K562 (cell line): ENCODE results near the gene IL21. TPM values are rescaled to one million over a fixed set of nuclear protein-coding genes. Genes with fewer than 3 reads are reported as not detected.

Experiments used
- ATF4 ChIP-seq: fragments of 450-650 bp; formaldehyde crosslinking; IDR thresholded peaks from 2 replicates; pipeline ENCODE4 v1.4.0; 2022; ENCODE audit warnings: mild to moderate bottlenecking, moderate library complexity
- BACH1 ChIP-seq: fragments of 200-800 bp; sonication (Bioruptor generic); IDR thresholded peaks from 2 replicates; pipeline ENCODE4 v1.6.1; 2016; ENCODE audit warnings: missing genetic modification characterization, missing compliant biosample characterization
- CBX3 ChIP-seq, 2 experiments: IDR thresholded peaks; 1 replicate in 1 of 2; 2 replicates in 1 of 2; pipeline ENCODE4 v1.6.1; 2012; ENCODE audit warnings: inconsistent platforms in 2 of 2, low read length in 2 of 2, borderline replicate concordance in 1 of 2, control low read depth in 1 of 2
- CTBP1 ChIP-seq: fragments of 450-650 bp; IDR thresholded peaks from 2 replicates; pipeline ENCODE4 v1.6.1; 2016; ENCODE audit warnings: borderline replicate concordance
- DPF2 ChIP-seq: fragments of 450-650 bp; IDR thresholded peaks from 2 replicates; pipeline ENCODE4 v1.6.1; 2016
- GATA2 ChIP-seq: sonication (generic); formaldehyde crosslinking; IDR thresholded peaks from 2 replicates; pipeline ENCODE4 v1.4.0; 2020; ENCODE audit warnings: mild to moderate bottlenecking, missing genetic modification reagents
- LARP7 ChIP-seq: fragments of 450-650 bp; IDR thresholded peaks from 2 replicates; pipeline ENCODE4 v1.6.1; 2016
- MAZ ChIP-seq, 2 experiments: fragments of 450-650 bp in 1 of 2; sonication (generic) in 1 of 2; formaldehyde crosslinking; IDR thresholded peaks in 1 of 2; conservative IDR thresholded peaks in 1 of 2; 2 replicates each; pipeline versions ENCODE4 v1.4.0 to v1.5.0; 2020; ENCODE audit warnings: mild to moderate bottlenecking in 1 of 2, missing genetic modification reagents in 1 of 2
- NFATC3 ChIP-seq: fragments of 450-650 bp; IDR thresholded peaks from 2 replicates; pipeline ENCODE4 v1.6.1; 2017; ENCODE audit warnings: mild to moderate bottlenecking
- PRPF4 ChIP-seq: fragments of 200-400 bp; formaldehyde crosslinking; IDR thresholded peaks from one replicate; pipeline ENCODE4 v1.6.1; 2017; ENCODE audit warnings: low read length, low read depth, mild to moderate bottlenecking; ENCODE audit not compliant: insufficient read depth, poor library complexity, severe bottlenecking
- SETDB1 ChIP-seq: IDR thresholded peaks from one replicate; pipeline ENCODE4 v1.6.1; 2012; ENCODE audit warnings: low read length, control low read depth, inconsistent platforms
- SIRT6 ChIP-seq: IDR thresholded peaks from one replicate; pipeline ENCODE4 v1.6.1; 2012; ENCODE audit warnings: low read depth, mild to moderate bottlenecking, control low read depth, inconsistent platforms, low read length, moderate library complexity
- SPI1 ChIP-seq: IDR thresholded peaks from 2 replicates; pipeline ENCODE4 v1.6.1; 2011; ENCODE audit warnings: low read depth, low read length, control low read depth, borderline replicate concordance
- TAF1 ChIP-seq: IDR thresholded peaks from 2 replicates; pipeline ENCODE4 v1.6.1; 2011; ENCODE audit warnings: mild to moderate bottlenecking, low read length, moderate library complexity; ENCODE audit not compliant: insufficient read depth, control insufficient read depth, severe bottlenecking; ENCODE audit errors: extremely low read depth
- U2AF2 ChIP-seq: fragments of 200-400 bp; formaldehyde crosslinking; optimal IDR thresholded peaks from 2 replicates; pipeline ENCODE3; 2017; ENCODE audit warnings: low read depth, mild to moderate bottlenecking, low read length
- YY1 ChIP-seq, 3 experiments: IDR thresholded peaks; 2 replicates each; pipeline ENCODE4 v1.6.1; 2011; ENCODE audit warnings: low read length in 2 of 3, mild to moderate bottlenecking in 2 of 3, moderate library complexity in 2 of 3, borderline replicate concordance in 1 of 3, control low read depth in 1 of 3, low read depth in 1 of 3; ENCODE audit not compliant: insufficient read depth in 3 of 3, insufficient replicate concordance in 2 of 3, control insufficient read depth in 1 of 3, insufficient read length in 1 of 3; ENCODE audit errors: extremely low read depth in 1 of 3
- ZBTB17 ChIP-seq: fragments of 450-650 bp; formaldehyde crosslinking; IDR thresholded peaks from 2 replicates; pipeline ENCODE4 v1.4.0; 2020; ENCODE audit warnings: mild to moderate bottlenecking
- ZNF583 ChIP-seq: fragments of 250-450 bp; sonication (Bioruptor Pico); IDR thresholded peaks from 2 replicates; pipeline ENCODE4 v1.4.0; 2020
- ZNF586 ChIP-seq: fragments of 450-650 bp; formaldehyde crosslinking; conservative IDR thresholded peaks from 2 replicates; pipeline ENCODE4 v1.4.0; 2020; ENCODE audit warnings: mild to moderate bottlenecking, moderate library complexity
- ZNF592 ChIP-seq: fragments of 450-650 bp; IDR thresholded peaks from 2 replicates; pipeline ENCODE4 v1.6.1; 2017; ENCODE audit warnings: antibody characterized with exemption, mild to moderate bottlenecking
- polyA plus RNA-seq, 8 experiments: library from polyadenylated mRNA; depleted of rRNA in 4 of 8; stranded (reverse) in 5 of 8; unstranded in 3 of 8; fragments of >200 nt; fragmentation: Nextera tagmentation in 2 of 8; fragmentation: Illumina TruSeq in 1 of 8; extraction: Ambion mirVana in 2 of 8; extraction: Trizol in 1 of 8; gene quantifications; 2 replicates each; pipeline versions ENCODE4 v1.2.1 to v1.2.3, GENCODE V29; 2011 to 2014; ENCODE audit warnings: inconsistent platforms in 1 of 8, missing spikeins in 1 of 8
- total RNA-seq, 7 experiments: library from RNA; depleted of rRNA in 6 of 7; stranded (reverse); fragments of >200 nt in 6 of 7; fragmentation: Illumina TruSeq in 2 of 7; extraction: Trizol in 2 of 7; gene quantifications; 2 replicates each; pipeline versions ENCODE4 v1.2.1 to v1.2.3, GENCODE V29; 2011 to 2021; ENCODE audit warnings: low replicate concordance in 1 of 7
- TF ChIP-seq, protein P1 (sequence below): sonication (generic); IDR thresholded peaks from 2 replicates; pipeline ENCODE4 v1.6.1; 2016

The IL21 gene
- total and polyA plus RNA-seq, 9 of the 15 experiments (the other 6 are each of a cell fraction or from before 2014, with no cell fraction given): not detected

DNA sequence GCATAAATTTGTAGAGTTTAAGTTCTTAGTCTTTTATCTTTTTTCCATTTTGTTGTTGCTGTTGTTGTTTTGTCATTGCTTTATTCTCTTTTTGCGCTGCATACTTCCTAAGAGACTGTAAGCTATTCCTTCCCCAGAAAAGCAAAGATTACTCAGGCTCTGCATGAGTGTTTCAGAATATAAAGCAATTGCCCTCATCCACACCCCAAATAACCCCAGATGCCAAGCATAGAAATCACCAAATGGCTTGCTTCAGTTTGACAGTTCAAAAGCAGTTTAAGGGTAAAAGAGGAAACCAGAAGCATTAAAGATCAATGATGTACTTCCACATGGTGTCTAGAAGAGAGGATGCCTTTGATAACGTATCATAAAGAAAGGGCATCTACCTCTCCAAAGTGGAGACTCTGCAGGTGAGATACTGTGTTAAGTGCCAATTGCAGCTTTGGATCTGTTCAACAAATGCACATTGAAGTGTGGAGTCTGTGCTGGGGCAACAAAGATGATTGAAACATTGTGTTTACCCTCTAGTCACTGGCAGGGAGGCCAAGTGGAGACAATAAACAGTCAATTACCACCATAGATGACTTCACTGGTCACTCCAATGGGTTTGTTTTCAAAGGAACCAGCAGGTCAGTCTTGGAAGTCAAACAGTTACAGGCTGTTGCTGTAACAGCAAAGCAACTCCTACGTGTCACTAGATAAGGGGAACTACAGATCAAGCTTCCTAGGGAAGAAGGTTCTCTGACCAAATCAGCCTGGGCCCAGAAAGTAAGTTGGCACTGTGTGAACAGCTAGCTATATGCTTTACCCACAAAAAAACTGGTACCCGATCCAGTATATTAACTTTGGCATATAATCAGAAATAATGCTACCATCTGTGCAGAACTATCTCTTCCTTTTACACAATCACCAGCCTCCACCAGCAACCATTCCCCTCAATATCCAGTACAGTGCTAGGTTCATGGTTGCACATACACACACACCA lies 40.6 kb upstream of the IL21 start (continued):
- TF ChIP-seq MAZ (CRISPR knock-in tag; conservative IDR thresholded peaks at IDR 0.05 in 1 of 2, IDR thresholded peaks at IDR 0.05 in 1 of 2) (peak; percentile 15 to 18; a peak in 2 of 4 replicates), ATF4 (peak; percentile 81), ZNF592 (0 out of 2 replicates have a peak, but pooled peaks have one; percentile 49), CBX3 (IDR thresholded peaks at IDR 0.05; ENCODE audit: borderline replicate concordance in 1 of 2, low read length in 2 of 2) (peak in 1 of 2 experiments; percentile 36; a peak in 1 of 3 replicates), ZNF586 (CRISPR knock-in tag) (no peak), YY1 (IDR thresholded peaks at IDR 0.05; ENCODE audit: borderline replicate concordance in 1 of 3, control insufficient read depth in 1 of 3, extremely low read depth in 1 of 3, insufficient read depth in 3 of 3, insufficient read length in 1 of 3, insufficient replicate concordance in 2 of 3, low read depth in 1 of 3, low read length in 2 of 3) (no peak), CTBP1 (peak; percentile 49; the same call in 1 of the 2 replicates), SPI1 (no peak), SIRT6 (no peak), LARP7 (no peak), TAF1 (no peak), SETDB1 (no peak), ZBTB17 (peak; percentile 3; the same call in 1 of the 2 replicates), BACH1 (tag) (0 out of 2 replicates have a peak, but pooled peaks have one; percentile 9), NFATC3 (no peak), GATA2 (CRISPR knock-in tag) (0 out of 2 replicates have a peak, but pooled peaks have one; percentile 34), U2AF2 (no peak), ZNF583 (no peak), DPF2 (0 out of 2 replicates have a peak, but pooled peaks have one; percentile 30), PRPF4 (no peak)
- TF ChIP-seq, protein P1, sequence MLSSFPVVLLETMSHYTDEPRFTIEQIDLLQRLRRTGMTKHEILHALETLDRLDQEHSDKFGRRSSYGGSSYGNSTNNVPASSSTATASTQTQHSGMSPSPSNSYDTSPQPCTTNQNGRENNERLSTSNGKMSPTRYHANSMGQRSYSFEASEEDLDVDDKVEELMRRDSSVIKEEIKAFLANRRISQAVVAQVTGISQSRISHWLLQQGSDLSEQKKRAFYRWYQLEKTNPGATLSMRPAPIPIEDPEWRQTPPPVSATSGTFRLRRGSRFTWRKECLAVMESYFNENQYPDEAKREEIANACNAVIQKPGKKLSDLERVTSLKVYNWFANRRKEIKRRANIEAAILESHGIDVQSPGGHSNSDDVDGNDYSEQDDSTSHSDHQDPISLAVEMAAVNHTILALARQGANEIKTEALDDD: peak; percentile 83; the same call in 1 of the 2 replicates
